Progenitor cell of endocrine pancreas (in vitro differentiated cells): ENCODE results near the gene FLYWCH1. TPM values are rescaled to one million over a fixed set of nuclear protein-coding genes. Genes with fewer than 3 reads are reported as not detected.
A peak's percentile ranks its signal among the peaks of the same experiment; 100 is the strongest.
"Not testable (repeated sequence)": the region's sequence is repeated elsewhere in the genome, so short reads cannot be mapped to it uniquely, and the experiment has no call there.

Experiments used
- DNase-seq: peaks from one replicate; pipeline ENCODE4 v3.0.0; 2021; ENCODE audit warnings: low spot score; ENCODE audit not compliant: unreplicated experiment
- H3K27ac Mint-ChIP-seq: 2 replicates; pipeline ENCODE4 v1.8.0; 2021; ENCODE audit warnings: mild to moderate bottlenecking, moderate library complexity, mixed read lengths
- H3K27me3 Mint-ChIP-seq: 2 replicates; pipeline ENCODE4 v1.8.0; 2021; ENCODE audit warnings: mixed read lengths
- H3K36me3 Mint-ChIP-seq: 2 replicates; pipeline ENCODE4 v1.8.0; 2022; ENCODE audit warnings: mixed read lengths; ENCODE audit not compliant: insufficient read depth
- H3K4me1 Mint-ChIP-seq: 2 replicates; pipeline ENCODE4 v1.8.0; 2021; ENCODE audit warnings: low read depth, mixed read lengths
- H3K4me3 Mint-ChIP-seq: 2 replicates; pipeline ENCODE4 v1.8.0; 2021; ENCODE audit warnings: low read depth, mild to moderate bottlenecking, moderate library complexity, mixed read lengths
- H3K9me3 Mint-ChIP-seq: 2 replicates; pipeline ENCODE4 v1.8.0; 2021; ENCODE audit warnings: low read depth, mixed read lengths
- CTCF ChIP-seq: fragments of 200-600 bp; sonication (generic); IDR thresholded peaks from one replicate; pipeline ENCODE4 v1.5.0; 2021; ENCODE audit warnings: antibody characterized with exemption, mild to moderate bottlenecking; ENCODE audit not compliant: unreplicated experiment
- total RNA-seq: library from RNA; stranded (reverse); gene quantifications from 2 replicates; pipeline ENCODE4 v1.2.1, GENCODE V29; 2021

FLYWCH1 gene
- total RNA-seq, 1 donor from 2014 or later: 19.5 TPM

- TF ChIP-seq CTCF: no peak
- Mint-ChIP-seq H3K4me1 (peaks cover 4% of the 10 kb centered on the region), H3K27ac (no peak overlapping the region), H3K4me3 (no peak overlapping the region), H3K27me3 (peaks cover 6% of the 10 kb centered on the region), H3K9me3 (no peaks in the 10 kb centered on the region), H3K36me3 (no peaks in the 10 kb centered on the region)
- no peak for DNase-seq
Observed at GRCh38 chr16:2905988-2906387, 5.7 kb upstream of the FLYWCH1 start.

- H3K4me3 Mint-ChIP-seq, H3K27me3 Mint-ChIP-seq, H3K4me1 Mint-ChIP-seq, DNase-seq, H3K27ac Mint-ChIP-seq, H3K36me3 Mint-ChIP-seq, H3K9me3 Mint-ChIP-seq: not testable (repeated sequence)
- peak; percentile 55 for TF ChIP-seq CTCF
Observed at GRCh38 chr16:2907084-2907753, 4.5 kb upstream of the FLYWCH1 start.

- no peak overlapping the region for H3K27ac Mint-ChIP-seq
- H3K27me3 Mint-ChIP-seq: peaks cover 17% of the 10 kb centered on the region
- H3K9me3 Mint-ChIP-seq: no peaks in the 10 kb centered on the region
- H3K4me1 Mint-ChIP-seq: peaks cover 4% of the 10 kb centered on the region
- DNase-seq: no peak
- H3K4me3 Mint-ChIP-seq: peak overlapping the region; percentile 19
- TF ChIP-seq CTCF: no peak
- no peaks in the 10 kb centered on the region for H3K36me3 Mint-ChIP-seq
Observed at GRCh38 chr16:2910441-2910969, 1.2 kb upstream of the FLYWCH1 start.

GRCh38 chr16:2912330-2913199 lies 834 bp downstream of the FLYWCH1 start:
- peak overlapping the region; percentile 55 for H3K27ac Mint-ChIP-seq
- H3K4me3 Mint-ChIP-seq: peak overlapping the region; percentile 83
- peaks cover 4% of the 10 kb centered on the region for H3K4me1 Mint-ChIP-seq
- DNase-seq: no peak
- H3K27me3 Mint-ChIP-seq: peaks cover 17% of the 10 kb centered on the region
- no peak for TF ChIP-seq CTCF
- H3K36me3 Mint-ChIP-seq: no peaks in the 10 kb centered on the region
- no peaks in the 10 kb centered on the region for H3K9me3 Mint-ChIP-seq

GRCh38 chr16:2913603-2914002 lies 1.9 kb downstream of the FLYWCH1 start:
- Mint-ChIP-seq H3K4me1 (peaks cover 4% of the 10 kb centered on the region), H3K36me3 (no peaks in the 10 kb centered on the region), H3K27me3 (peaks cover 17% of the 10 kb centered on the region), H3K27ac (no peak overlapping the region), H3K9me3 (no peaks in the 10 kb centered on the region), H3K4me3 (peak overlapping the region; percentile 83)
- no peak for DNase-seq
- no peak for TF ChIP-seq CTCF
